ENCODE measurements around the gene LMX1A. TPM values are rescaled to one million over a fixed set of nuclear protein-coding genes. Genes with fewer than 3 reads are reported as not detected.

The LMX1A gene
- total RNA-seq, 1 experiment from 2014 or later, result not detected

DNA sequence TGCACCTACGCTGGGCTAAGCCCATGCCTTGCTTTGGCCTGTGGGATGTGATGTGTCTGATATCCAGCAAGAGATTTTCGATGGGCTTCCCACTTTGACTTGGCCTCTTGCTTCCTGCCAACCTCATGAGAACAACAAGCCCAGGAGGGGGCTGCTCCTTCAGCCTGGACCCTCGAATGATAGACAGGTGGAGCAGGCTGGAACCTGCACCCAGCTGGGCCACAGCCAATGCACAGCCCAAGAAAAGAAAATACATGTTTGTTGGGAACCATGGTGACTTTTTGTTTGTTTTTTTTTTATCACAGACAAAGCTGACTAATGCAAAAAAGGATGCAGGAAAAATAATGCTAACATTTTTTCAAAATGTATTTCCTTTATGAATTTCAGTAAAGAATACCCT is 144.3 kb downstream of the LMX1A start:
- Mint-ChIP-seq H3K4me1 (peaks cover 40% of the 10 kb centered on the region), H3K27me3 (ENCODE audit: low read depth) (no peaks in the 10 kb centered on the region; the same call in 1 of the 2 replicates), H3K9me3 (no peaks in the 10 kb centered on the region; the same call in 1 of the 2 replicates), H3K36me3 (no peaks in the 10 kb centered on the region), H3K27ac (no peak overlapping the region), H3K4me3 (no peak overlapping the region)
- DNase-seq (ENCODE audit: low spot score) (no peak), ATAC-seq (no peak)
- TF ChIP-seq ETV6 (CRISPR knock-in tag; IDR thresholded peaks at IDR 0.05), result no peak
- TF ChIP-seq, protein P1, sequence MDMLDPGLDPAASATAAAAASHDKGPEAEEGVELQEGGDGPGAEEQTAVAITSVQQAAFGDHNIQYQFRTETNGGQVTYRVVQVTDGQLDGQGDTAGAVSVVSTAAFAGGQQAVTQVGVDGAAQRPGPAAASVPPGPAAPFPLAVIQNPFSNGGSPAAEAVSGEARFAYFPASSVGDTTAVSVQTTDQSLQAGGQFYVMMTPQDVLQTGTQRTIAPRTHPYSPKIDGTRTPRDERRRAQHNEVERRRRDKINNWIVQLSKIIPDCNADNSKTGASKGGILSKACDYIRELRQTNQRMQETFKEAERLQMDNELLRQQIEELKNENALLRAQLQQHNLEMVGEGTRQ (CRISPR knock-in tag; IDR thresholded peaks at IDR 0.05), result no peak
- POLR2A ChIA-PET, result no interaction called here
- CTCF ChIA-PET, result no interaction called here

DNA sequence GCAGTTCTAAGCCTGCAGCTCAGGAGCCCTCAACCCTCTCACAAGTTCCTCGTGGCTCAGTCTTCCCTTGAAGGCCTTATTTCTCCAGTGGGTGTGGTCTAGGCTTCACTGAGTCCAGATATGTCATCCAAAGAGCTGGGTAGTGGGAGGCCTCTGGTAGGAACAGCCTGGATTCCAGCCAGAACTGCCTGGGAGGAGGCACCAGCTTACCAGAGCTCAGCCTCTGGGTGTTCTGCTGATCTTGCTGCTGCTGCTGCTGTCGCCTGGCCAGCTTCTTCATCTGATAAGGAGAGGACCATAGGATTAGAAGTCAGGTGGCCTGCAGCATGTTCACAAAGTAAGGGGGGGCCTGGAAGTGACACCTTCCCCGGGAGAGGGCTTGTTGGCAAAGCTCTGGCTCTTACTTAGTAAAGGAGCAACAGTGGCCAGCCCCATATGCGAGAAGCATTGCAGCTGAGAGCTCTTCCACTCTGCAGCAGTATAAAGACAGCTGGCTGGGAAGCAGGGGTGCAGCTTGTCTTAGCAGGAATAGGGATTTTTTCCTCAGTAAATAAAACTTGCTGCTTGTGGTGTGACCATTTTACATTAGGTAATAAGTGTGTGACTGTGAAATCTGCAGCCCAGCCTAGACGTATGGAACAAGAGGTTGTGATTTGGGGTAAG is 148.5 kb downstream of the LMX1A start:
- DNase-seq (ENCODE audit: low spot score) (no peak), ATAC-seq (no peak)
- Mint-ChIP-seq H3K27ac (no peak overlapping the region), H3K36me3 (no peaks in the 10 kb centered on the region), H3K4me1 (peaks cover 22% of the 10 kb centered on the region), H3K9me3 (no peaks in the 10 kb centered on the region), H3K4me3 (no peak overlapping the region), H3K27me3 (ENCODE audit: low read depth) (no peaks in the 10 kb centered on the region)
- CTCF ChIA-PET, result interaction anchor here (0.8 to 1.8 kb wide), 3 partner anchors 78 to 159 kb away, joined by 3 to 12 read pairs (median 3); no protein-coding TSS in a partner anchor
- POLR2A ChIA-PET, result no interaction called here
- no peak for TF ChIP-seq E2F5 (CRISPR knock-in tag; IDR thresholded peaks at IDR 0.05)
- no peak for TF ChIP-seq TEAD1 (CRISPR knock-in tag; IDR thresholded peaks at IDR 0.05)
- TF ChIP-seq, protein P2, sequence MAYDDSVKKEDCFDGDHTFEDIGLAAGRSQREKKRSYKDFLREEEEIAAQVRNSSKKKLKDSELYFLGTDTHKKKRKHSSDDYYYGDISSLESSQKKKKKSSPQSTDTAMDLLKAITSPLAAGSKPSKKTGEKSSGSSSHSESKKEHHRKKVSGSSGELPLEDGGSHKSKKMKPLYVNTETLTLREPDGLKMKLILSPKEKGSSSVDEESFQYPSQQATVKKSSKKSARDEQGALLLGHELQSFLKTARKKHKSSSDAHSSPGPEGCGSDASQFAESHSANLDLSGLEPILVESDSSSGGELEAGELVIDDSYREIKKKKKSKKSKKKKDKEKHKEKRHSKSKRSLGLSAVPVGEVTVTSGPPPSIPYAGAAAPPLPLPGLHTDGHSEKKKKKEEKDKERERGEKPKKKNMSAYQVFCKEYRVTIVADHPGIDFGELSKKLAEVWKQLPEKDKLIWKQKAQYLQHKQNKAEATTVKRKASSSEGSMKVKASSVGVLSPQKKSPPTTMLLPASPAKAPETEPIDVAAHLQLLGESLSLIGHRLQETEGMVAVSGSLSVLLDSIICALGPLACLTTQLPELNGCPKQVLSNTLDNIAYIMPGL (CRISPR knock-in tag; IDR thresholded peaks at IDR 0.05), result no peak
- no peak for TF ChIP-seq FOXJ3 (CRISPR knock-in tag; IDR thresholded peaks at IDR 0.05; ENCODE audit: borderline replicate concordance)
- TF ChIP-seq CTCF (IDR thresholded peaks at IDR 0.05), result no peak
- no peak for TF ChIP-seq ESRRA (CRISPR knock-in tag; IDR thresholded peaks at IDR 0.05; ENCODE audit: borderline replicate concordance)
- TF ChIP-seq SMAD4 (CRISPR knock-in tag; IDR thresholded peaks at IDR 0.05), result no peak
- TF ChIP-seq, protein P3, sequence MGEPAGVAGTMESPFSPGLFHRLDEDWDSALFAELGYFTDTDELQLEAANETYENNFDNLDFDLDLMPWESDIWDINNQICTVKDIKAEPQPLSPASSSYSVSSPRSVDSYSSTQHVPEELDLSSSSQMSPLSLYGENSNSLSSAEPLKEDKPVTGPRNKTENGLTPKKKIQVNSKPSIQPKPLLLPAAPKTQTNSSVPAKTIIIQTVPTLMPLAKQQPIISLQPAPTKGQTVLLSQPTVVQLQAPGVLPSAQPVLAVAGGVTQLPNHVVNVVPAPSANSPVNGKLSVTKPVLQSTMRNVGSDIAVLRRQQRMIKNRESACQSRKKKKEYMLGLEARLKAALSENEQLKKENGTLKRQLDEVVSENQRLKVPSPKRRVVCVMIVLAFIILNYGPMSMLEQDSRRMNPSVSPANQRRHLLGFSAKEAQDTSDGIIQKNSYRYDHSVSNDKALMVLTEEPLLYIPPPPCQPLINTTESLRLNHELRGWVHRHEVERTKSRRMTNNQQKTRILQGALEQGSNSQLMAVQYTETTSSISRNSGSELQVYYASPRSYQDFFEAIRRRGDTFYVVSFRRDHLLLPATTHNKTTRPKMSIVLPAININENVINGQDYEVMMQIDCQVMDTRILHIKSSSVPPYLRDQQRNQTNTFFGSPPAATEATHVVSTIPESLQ (CRISPR knock-in tag; IDR thresholded peaks at IDR 0.05), result no peak
- no peak for TF ChIP-seq ZNF416 (CRISPR knock-in tag; IDR thresholded peaks at IDR 0.05)
- no peak for TF ChIP-seq FOXP1 (CRISPR knock-in tag; IDR thresholded peaks at IDR 0.05; ENCODE audit: borderline replicate concordance)
- TF ChIP-seq, protein P4, sequence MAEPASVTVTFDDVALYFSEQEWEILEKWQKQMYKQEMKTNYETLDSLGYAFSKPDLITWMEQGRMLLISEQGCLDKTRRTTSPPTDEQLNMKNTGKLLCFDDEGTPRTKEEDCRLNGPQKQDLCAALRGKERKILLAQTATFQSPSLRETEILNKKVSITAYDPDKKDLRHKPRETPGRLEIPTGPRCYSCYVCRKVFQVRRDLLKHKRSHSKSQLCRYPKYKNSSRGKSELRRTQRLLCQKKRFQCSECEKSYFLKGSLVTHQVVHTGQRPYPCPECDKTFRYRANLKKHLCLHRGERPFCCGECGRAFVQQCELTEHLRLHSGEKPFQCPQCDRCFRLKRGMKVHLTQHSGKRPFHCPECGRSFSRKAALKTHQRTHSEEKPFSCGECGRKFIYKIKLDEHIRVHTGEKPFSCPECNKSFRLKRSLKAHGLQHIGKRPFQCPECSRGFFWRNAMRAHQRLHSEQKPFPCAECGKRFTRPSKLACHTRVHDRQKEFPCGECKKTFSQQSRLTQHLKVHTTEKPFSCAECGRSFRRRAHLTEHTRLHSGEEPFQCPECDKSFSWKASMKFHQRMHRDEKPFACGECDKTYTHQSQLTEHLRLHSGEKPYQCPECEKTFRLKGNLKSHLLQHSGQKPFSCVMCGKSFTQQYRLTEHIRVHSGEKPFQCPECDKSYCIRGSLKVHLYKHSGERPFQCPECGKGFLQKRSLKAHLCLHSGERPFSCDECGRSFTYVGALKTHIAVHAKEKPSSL (CRISPR knock-in tag; conservative IDR thresholded peaks at IDR 0.05), result no peak
- no peak for TF ChIP-seq KAT7 (CRISPR knock-in tag; IDR thresholded peaks at IDR 0.05; ENCODE audit: borderline replicate concordance)
- TF ChIP-seq TEAD4 (CRISPR knock-in tag; IDR thresholded peaks at IDR 0.05), result no peak
- TF ChIP-seq PREB (CRISPR knock-in tag; IDR thresholded peaks at IDR 0.05; ENCODE audit: borderline replicate concordance), result no peak
- TF ChIP-seq RORB (CRISPR knock-in tag; IDR thresholded peaks at IDR 0.05), result no peak
- TF ChIP-seq JUN (CRISPR knock-in tag; IDR thresholded peaks at IDR 0.05), result no peak
- TF ChIP-seq IRF1 (CRISPR knock-in tag; IDR thresholded peaks at IDR 0.05), result no peak
- TF ChIP-seq ZBTB21 (CRISPR knock-in tag; IDR thresholded peaks at IDR 0.05; ENCODE audit: borderline replicate concordance), result no peak

Measured in WTC11 (cell line).